A673 (cell line): ENCODE results near the gene RHBDD3.

Source experiments
- CTCF ChIP-seq: fragments of 300-800, 200-600 bp; sonication (generic); conservative IDR thresholded peaks from 2 replicates; pipeline ENCODE4 v1.5.1; 2017; ENCODE audit warnings: low read depth, mild to moderate bottlenecking, antibody characterized with exemption, low read length, moderate library complexity, mixed read lengths
- EZH2 ChIP-seq: fragments of 200-600 bp; sonication (generic); IDR thresholded peaks from 2 replicates; pipeline ENCODE4 v1.6.1; 2017; ENCODE audit warnings: borderline replicate concordance, low read depth, mild to moderate bottlenecking, mixed read lengths, antibody characterized with exemption, low read length; ENCODE audit not compliant: poor library complexity, severe bottlenecking

GRCh38 chr22:29269731-29270474, 2.1 kb upstream of the RHBDD3 start:
- TF ChIP-seq CTCF = no peak
- no peak for TF ChIP-seq EZH2
